HG02623 (cell line): ENCODE measurements around the gene CRYBG3.

Experiments used
- ATAC-seq: cut with Tn5 transposase; IDR thresholded peaks from one replicate; pipeline ENCODE4 v1.9.1; 2021; ENCODE audit warnings: moderate library complexity; ENCODE audit not compliant: unreplicated experiment

The CRYBG3 gene

DNA sequence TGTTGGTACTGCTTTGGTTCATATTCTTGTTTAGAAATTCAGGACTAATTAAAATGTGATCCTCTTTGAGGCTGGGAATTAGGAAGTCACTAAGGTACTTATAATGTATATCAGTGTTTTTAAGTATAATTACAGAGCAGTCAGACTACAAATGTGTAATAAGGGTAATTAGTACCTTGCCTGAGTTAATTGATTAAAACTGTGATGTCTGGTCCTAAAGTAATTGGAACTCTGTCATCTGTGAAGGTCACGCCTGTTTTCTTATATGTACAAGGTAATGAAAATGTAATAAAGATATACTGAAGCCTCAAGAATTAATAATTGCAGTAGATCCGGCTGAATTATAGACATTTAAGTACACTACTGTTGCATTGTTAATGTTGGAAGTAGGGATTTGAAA, 117.6 kb downstream of the CRYBG3 start:
- no peak for ATAC-seq

DNA sequence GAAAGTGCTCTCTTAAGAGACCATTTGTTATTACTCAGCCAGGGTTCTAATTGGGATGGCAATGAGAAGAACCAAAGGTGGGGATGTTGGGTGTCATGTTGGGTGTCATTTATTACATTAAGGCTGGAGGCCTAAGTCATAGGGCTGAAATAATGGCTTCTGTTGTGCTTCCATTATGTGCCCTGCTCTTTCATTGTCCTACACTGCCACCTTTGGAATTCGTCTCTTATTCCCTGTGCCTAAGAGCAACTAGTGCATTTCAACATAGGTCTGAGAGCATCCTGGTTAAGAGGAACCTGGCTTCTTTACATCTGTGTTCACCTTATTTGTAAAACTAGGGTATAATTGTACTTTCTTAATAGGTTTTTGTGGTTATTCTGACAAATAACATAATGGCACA, 118.2 kb downstream of the CRYBG3 start:
- ATAC-seq = no peak

DNA sequence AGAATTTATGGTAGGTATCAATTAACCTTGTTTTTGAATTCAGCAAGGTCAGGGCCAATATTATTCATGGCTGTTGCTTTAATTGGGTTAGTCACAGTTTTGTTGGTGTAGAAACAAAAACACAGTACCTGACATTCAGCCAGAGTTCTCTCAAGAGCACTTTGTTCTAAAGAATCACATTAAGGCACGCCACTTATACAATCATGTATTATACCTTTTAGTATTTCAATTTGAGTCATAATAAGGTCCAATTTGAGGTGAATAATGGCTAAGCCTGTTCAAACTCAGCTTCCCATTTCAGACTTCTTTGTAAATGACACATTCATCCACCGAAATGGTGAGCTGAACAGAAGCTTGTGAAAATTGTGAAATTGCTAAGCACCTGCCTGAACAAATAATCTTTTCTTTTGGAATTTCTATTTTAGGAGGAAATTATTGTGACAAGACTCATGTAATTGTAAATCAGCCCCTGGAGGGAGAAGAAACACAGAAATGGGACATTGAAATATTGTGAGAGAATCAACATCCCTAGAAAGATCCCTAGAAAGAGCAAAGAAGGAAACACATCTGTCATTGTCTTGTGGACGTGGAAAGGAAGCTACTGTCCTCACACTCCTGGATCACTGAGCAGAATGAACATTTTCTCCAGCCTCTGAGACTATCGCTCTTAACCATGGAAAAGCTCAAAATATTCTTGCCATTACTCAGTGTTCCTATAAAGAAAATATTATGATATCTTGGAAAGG, 121.2 kb downstream of the CRYBG3 start:
- ATAC-seq = no peak

DNA sequence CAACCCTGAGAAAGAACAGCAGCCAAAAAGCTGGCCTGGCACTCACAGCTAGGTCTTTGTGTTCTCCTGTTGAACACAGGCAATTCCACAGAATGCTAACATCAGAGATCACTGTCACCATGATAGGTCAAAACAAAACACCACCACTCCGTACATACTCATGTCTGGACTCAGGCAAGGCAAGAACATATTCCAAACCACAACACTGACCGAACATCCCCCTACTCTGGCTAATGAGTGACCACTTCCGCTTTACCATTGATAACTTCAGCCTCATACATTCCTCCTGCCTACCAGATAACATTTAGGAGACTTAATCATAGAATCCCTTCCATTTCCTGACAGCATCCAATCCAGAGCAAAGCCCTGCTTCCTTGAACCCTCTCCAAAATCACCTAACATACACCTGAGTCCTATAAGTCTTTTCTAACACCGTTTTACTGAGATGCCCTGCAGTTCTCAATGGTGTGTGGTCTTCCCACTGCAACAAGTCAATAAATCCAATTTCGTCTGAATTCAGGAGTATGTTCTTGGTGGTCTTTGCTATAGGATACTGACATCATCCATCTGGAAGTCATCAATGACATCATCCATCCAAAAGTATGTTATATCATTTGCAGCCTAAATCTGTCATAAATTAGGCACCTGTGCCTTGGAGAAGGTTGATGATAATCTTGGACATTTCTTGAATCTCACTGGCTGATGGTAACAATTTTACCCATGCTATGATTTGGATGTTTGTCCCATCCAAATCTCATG, 126.7 kb downstream of the CRYBG3 start:
- no peak for ATAC-seq

DNA sequence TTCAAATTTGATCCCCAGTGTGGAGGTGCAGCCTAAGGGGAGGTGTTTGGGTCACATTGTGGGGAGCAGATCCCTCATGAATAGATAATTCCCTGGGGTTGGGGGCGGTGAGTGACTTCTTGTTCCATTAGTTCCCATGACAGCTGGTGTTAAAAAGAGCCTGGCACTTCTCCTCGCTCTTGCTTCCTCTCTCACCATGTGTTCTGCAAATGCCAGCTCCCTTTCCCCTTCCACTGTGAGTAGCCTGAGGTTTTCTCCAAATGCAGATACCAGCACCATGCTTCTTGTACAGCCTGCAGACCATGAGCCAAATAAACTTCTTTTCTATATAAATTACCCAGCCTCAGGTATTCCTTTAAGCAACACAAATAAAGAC, 127.3 kb downstream of the CRYBG3 start:
- no peak for ATAC-seq

DNA sequence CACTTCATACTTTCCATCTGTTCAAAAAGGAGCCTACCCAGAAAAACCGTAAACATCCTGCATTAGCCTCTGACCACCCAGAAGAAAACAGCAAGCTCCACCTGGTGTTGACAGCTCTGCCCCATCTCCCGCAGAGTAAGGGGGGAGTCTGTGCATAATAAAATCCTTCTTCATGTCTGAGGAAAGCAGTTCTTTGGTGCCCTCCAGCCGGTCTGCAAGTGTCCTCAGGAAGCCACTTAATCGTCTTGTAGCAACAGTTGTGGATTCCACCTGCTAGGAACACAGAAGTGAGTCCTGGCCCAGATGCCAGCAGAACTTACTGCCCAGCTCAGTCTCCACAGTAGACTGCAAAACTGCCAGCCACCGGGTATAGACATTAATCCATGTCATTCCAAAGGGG, 127.9 kb downstream of the CRYBG3 start:
- ATAC-seq = no peak

DNA sequence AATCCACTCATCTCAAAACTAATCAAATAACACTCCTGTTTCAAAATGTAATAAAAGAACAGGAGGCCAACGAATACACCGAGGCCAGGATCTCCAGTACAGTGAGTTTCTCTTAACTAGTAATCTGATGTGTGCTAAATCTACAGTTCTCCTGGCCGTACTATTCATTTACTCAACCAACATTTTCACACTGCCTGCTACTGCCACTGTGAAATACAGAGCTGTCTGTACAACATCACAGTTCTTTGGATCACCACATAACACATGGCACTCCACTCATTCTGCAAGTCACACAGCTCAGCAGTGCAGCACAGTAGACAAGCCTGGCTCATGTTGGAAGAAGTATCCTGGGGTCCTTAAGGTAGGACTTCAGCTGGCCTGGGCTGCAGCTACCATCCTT, 128.5 kb downstream of the CRYBG3 start:
- ATAC-seq = no peak

DNA sequence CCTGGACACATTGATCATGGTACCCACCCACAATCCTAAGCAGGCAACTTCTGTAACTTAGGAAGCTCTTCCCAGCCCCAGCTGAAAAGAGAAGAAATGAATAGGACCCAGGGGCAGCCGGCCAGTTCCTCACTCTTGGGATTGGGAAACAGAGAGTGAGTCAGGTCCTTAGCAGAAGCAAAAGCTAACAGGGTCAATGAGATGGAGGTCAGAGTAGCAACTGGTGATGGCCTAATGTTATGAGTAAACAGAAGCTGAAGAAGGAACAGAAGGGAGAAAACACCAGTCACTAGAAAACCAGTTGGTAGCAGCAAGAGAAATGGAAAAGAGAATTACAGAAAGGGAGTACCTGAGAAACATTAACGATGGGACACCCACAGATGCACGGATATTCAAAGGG, 130.5 kb downstream of the CRYBG3 start:
- ATAC-seq = no peak

DNA sequence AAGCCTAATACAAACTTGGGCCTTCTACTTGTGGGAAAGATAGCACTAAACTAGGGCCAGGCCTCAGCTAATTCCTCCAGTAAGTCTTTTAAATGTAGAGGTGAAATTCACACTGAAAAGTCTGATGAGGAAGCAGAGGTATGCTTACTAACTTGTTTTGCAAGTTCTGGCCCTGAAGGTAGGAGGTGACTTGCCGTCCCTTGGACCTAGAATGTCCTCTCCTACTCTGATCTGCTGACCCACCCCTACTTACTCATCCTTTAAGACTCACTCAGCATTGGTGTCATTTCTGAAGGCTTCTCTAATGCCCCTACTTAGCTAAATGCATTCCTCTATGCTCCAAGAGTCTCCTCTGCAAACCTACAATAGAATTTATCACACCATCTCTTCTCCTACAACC, 131.1 kb downstream of the CRYBG3 start:
- ATAC-seq = no peak

DNA sequence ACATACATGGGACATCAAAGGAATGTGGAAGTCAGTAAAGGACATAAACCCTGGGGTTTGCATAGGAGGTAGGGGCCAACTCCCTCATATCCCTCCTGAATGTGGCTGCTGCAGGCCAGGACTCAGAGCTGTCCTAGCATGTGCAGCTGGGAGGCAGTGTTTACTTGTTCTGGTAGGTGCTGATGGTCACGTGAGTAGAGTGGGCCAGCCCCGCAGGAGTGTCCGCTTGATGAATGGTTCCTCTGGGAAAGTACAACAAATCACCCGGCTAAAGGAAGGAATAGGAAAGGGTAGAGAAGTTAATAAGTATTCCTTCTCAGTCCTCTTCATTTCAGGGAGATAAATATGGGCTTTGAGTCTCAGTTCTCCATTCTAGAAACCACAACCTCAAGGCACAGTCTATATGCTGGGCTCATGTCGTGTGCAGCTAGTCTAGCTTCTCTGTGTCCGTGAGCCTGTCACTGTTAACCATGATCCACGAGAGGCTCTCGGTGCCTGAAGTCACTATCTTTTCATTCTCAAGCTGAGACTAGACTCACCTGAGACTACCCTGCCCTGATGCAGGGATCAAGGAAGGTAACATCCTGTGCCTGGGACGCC, 132.5 kb downstream of the CRYBG3 start:
- peak; percentile 55 for ATAC-seq

DNA sequence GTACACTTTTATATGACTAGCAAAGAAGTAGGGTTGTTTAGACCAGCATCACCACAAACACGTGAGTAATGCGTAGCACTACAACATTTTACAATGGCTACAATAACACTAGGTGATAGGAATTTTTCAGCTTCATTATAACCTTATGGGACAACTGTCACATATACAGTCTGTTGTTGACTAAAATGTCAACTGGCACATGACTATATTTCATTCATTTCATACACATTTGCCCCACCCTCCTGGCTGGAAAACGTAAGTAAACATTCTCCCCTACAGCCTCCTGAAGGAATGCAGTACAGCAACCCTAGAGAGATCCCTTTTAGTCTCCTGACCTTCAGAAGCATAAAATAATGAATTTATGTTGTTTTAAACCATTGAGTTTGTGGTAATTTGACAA, 134.2 kb downstream of the CRYBG3 start:
- no peak for ATAC-seq

DNA sequence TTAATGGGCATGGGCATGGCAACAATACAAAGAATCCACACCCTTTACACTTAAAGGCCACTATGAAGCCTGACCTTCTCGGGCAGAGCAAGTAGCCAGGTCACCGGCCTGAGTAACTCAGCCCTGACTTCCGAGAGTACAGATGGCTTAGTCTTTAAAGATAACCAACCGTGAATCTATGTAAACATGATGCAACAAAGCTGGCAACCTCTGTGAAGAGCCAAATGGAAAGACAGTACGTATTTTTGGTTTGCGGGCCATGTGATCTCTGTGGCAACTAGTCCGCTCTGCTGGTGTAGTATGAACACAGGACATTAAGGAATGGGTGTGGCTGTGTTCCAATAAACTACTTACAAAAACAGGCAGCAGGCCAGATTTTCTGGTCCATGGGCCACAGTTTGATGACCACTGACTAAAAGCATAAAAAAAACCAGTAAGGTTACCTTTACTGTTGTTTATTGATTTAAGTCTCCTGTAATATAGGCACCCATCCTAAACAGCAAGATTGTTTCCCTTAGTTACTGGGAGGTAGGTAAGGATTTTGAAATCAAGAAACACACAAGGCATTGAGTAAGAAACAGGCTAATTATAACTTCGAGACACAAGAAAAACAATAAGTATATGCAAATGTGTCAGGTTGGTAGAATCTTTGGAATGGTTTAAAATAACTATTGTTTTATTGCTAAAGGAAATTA, 136.0 kb downstream of the CRYBG3 start:
- no peak for ATAC-seq

DNA sequence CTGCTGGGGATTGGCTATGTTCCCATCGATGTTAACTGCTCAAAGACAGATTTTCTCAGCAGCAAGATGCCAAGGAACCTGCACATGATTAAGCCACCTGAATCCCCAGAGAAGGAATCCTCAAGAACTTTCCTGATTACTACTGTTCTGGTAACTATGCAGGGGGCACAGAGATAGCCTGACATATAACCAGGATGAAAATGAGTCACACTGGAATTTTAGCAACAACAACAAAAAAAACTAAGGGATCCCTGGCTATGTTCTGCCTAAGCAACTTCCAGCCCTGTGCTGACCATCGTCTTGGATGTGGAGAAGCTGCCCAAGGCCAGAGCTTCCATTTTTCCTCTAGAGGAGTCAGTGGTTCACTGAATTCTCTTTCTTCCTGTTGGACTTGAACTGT, 136.6 kb downstream of the CRYBG3 start:
- ATAC-seq = no peak

DNA sequence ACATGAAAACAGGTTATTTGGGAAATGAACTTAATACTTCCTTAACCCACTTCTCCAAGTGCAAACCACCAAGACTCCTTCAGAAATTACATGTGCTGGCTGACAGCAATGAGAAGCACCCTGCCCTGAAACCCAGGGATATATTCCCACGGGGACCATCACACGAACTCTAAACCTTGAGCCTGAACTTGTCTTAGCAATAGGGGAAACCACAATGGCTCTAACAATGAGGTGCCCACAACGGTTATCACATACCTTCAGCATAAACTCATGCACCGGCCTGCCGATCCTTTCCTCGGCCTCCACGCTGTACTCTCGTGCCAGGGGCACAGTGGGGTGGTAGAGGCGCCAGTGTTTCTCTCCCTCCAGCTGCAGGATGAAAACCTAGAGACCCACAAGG, 137.0 kb downstream of the CRYBG3 start:
- ATAC-seq = no peak

DNA sequence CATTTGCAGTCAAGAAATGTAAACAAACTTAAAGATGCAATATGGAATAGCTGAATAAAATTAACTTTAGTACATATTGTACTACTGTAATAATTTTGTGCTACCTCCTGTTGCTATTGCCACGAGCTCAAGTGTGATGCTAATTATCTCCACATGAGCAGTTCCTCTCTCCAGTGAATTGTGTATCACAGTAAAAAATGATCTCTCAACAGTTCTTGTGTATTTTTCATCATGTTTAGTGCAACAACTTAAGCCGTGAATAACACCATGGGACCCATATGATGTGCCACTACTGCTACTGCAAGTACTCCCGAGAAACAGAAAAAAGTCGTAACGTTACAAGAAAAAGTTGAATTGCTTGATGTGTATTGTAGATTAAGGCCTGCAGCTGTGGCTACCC, 138.1 kb downstream of the CRYBG3 start:
- no peak for ATAC-seq

DNA sequence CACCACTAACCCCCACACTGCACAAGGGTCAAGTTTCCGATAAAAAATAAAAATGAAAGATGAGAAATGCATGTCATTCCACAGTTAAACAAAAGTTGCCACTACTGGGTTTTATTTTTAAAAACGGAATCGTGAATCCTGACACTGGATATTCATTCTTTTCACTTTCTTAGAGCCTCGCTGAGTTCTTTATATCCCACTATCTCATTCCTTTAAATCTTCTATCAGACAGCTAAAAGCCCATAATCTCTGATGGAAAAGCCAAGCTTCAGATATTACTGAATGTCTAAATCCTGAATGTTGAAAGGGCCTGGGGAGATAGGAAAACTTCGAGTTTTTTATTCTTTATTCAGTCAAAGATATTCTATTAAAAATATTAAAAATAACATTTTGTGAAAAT, 138.7 kb downstream of the CRYBG3 start:
- ATAC-seq = no peak

DNA sequence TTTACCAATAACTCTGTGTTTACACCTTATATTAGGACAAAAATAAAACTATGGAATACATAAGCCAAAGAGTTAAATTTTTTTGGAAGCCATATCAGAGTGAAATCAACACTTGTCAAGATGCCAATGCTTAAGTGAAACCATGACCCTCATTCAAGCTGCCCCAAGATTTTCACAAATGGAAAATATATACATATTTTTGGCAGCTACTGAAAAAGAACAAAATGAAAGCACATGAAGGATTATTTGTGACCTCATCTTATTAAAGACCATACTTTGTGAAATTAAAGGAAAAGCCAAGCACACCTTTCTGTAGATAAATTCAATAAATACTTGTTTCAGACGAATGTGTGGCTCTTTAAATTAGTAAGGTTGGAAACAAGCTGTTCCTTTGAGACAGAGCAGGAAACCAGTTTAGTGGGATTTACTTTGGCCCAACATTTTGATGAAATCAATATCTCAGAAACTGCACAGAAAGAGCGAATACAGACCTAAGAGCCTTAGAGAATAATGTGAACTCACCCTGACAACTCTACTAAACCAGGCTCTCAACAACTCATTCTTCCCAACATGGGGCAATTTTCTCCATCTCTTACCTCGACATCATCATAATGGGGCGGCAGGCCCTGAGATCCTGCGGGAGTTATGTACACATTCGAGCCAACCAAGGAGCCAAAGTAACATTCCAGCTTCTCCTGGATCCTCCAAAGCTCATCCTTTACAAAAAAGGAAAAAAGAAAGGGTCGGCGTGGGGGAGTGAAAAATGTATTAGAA, 139.4 kb downstream of the CRYBG3 start:
- no peak for ATAC-seq

DNA sequence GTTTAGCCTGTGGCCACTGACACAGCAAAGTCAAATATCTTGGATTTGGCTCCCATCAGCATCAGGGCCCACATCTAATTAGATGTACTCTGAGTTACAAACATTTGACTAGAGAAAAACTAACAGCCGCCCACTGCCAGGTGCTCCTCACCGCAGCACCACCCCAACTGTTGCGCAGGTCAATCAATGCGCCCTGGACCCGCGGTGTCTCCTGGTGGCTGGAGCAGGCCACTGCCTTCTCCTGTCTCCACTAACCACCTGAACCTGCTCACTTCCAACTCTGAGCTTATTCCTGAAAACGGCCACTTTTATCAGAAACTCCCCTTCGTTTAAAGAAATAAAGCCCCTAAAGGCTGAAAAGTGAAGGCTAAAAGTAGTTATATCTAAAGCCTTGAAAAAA, 146.2 kb downstream of the CRYBG3 start:
- no peak for ATAC-seq

DNA sequence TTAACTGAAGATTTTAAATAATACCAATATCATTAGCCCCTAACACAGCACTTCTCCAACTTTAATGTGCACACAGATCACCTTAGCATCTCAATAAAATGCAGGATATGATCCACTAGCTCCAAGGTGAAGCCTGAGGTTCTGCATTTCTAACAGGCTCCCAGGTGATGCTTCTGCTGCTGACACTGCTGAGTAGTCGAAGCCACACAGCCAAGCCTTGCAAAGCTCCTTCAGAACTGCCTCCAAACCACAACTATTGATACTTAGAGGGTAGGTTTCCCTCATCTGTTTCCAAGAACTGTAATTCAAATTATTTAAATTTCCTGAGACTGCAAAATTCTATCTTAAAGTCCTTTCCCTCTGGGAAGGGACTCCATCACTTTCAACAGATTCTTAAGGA, 146.6 kb downstream of the CRYBG3 start:
- ATAC-seq = no peak

DNA sequence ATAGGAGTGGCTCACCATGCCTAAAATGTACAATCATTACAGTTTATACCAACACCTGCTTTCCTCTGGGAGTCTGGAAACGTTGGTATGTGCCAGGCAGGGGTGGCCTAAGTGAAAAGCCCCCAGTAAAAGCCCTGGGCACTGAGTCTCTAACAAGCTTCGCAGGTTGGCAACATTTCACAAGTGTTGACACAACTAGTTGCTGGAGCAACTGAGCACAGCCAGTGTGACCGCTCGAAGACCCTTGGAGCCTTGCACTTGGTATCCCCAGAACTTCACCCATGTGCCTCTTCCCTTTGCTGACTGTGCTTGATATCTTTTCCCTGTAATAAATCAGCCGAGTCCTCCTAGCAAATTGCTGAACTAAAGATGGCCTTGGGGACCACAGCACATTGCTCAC, 147.7 kb downstream of the CRYBG3 start:
- no peak for ATAC-seq

DNA sequence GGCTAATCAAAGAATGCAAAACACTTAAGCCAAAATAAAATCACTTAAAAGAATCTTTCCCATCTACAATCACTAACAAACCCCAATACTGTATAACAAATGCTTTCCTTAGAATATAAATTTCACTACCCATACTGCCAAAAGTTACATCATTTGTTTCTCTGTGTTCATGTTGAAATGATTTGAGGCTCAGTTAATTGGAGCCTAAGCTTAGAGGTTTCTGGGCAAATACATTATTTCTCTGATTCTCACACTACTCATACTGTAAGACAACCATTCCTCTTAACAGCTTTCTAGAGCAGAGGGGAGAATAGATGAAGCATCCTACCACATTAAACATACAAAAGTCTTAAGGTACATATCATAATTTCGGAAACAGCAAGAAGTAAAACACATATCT, 148.3 kb downstream of the CRYBG3 start:
- ATAC-seq = no peak
